Psoas muscle (tissue), 8 donors: ENCODE results near the gene ZNF613. TPM values are rescaled to one million over a fixed set of nuclear protein-coding genes. Genes with fewer than 3 reads are reported as not detected.
"Not testable (repeated sequence)": the region's sequence is repeated elsewhere in the genome, so short reads cannot be mapped to it uniquely, and the experiment has no call there.

ENCODE experiments used
- ATAC-seq, 4 donors: fragments of 200-7000 bp; cut with Tn5 transposase; one replicate each; pipeline ENCODE4 v1.9.1; 2020; ENCODE audit warnings: moderate library complexity in 3 of 4, mild to moderate bottlenecking in 2 of 4
- DNase-seq, 2 donors: peaks; one replicate each; pipeline ENCODE4 v3.0.0-alpha.2; 2020
- H3K27ac ChIP-seq: fragments of 200-600 bp; one replicate; pipeline ENCODE4 v1.8.0; 2022
- H3K27me3 ChIP-seq, 3 donors: fragments of 200-600 bp in 1 of 3; one replicate each; pipeline versions ENCODE4 v1.6.1 to v1.8.0; 2013 to 2022; ENCODE audit warnings: low read length in 2 of 3, mild to moderate bottlenecking in 2 of 3, moderate library complexity in 1 of 3; ENCODE audit not compliant: insufficient read depth in 3 of 3
- H3K36me3 ChIP-seq, 2 donors: fragments of 200-600 bp in 1 of 2; one replicate each; pipeline versions ENCODE4 v1.6.1 to v1.8.0; 2013 to 2022; ENCODE audit warnings: low read depth in 1 of 2, mild to moderate bottlenecking in 1 of 2, moderate library complexity in 1 of 2; ENCODE audit not compliant: insufficient read depth in 1 of 2
- H3K4me1 ChIP-seq: fragments of 200-600 bp; one replicate; pipeline ENCODE4 v1.8.0; 2022
- H3K4me3 ChIP-seq: fragments of 200-600 bp; one replicate; pipeline ENCODE4 v1.8.0; 2022; ENCODE audit warnings: mild to moderate bottlenecking
- H3K9me3 ChIP-seq: fragments of 200-600 bp; one replicate; pipeline ENCODE4 v1.8.0; 2022
- CTCF ChIP-seq: fragments of 200-600 bp; IDR thresholded peaks from one replicate; pipeline ENCODE4 v1.8.0; 2022; ENCODE audit warnings: antibody characterized with exemption
- WGBS, 3 donors: extraction: QIAGEN DNeasy Blood & Tissue Kit; methylation state at CpG; one replicate each; pipeline versions ENCODE4 v1.1.6 to v1.1.7; 2013; 5-methylcytosine and 5-hydroxymethylcytosine counted together
- intact Hi-C, 2 donors: fragments of 100-400 bp; cut with DNase I; formaldehyde crosslinking; loops; one replicate each; pipeline versions ENCODE4 v1.11.0 to v1.14.2; 2022
- polyA plus RNA-seq, 3 donors: library from polyadenylated mRNA; stranded (reverse); fragments of 200-250 nt; gene quantifications; one replicate each; pipeline ENCODE4 v1.2.3, GENCODE V29; 2013
- total RNA-seq, 4 donors: library from RNA; stranded (reverse); fragmentation: NEBNext Ultra II Directional in 2 of 4; extraction: Animal tissue kit (Norgen Biotek cat#: 25700) in 2 of 4; gene quantifications; one replicate each; pipeline versions ENCODE4 v1.2.1 to v1.2.4, GENCODE V29; 2021 to 2023
- donor health status: healthy with polysubstance abuse.
- donor health status: DM: no; HTN: no; CAD: no; lungs with moderate emphysema.
- donor health status: Bipolar disorder and iron deficiency.
- donor health status: healthy.
- donor health status: DM: yes; HTN: yes; CAD: no.
- donor health status: DM: no; HTN: no; CAD: no.
- donor health status: DM: no; HTN: no; CAD: no.
- donor health status: DM: yes; HTN: yes; CAD: no.

The ZNF613 gene
- total and polyA plus RNA-seq, 7 donors: 1.7 to 4.5 (median 2.3) TPM

GRCh38 chr19:51971624-51972023 is 44.4 kb downstream of the ZNF613 start:
- no peak for ATAC-seq
- no peak for DNase-seq
- H3K4me3 ChIP-seq: no peak overlapping the region

GRCh38 chr19:51975787-51976186 is 48.5 kb downstream of the ZNF613 start:
- intact Hi-C loops, DNase-seq, H3K27me3 ChIP-seq, H3K4me3 ChIP-seq, H3K4me1 ChIP-seq, H3K27ac ChIP-seq, ATAC-seq: not testable (repeated sequence)
- peaks cover 35 to 49% of the 10 kb centered on the region in 2 donors for H3K36me3 ChIP-seq
- WGBS, 3 donors: 97 to 98% (median 97%) methylated on average over 14 to 17 of the region's 17 CpGs
- H3K9me3 ChIP-seq: peaks cover 92% of the 10 kb centered on the region

More at GRCh38 chr19:51971624-51972023, 44.4 kb downstream of the ZNF613 start:
- Histone ChIP-seq H3K9me3 (peaks cover 96% of the 10 kb centered on the region), H3K27me3 (no peaks in the 10 kb centered on the region), H3K36me3 (peaks cover 51 to 71% of the 10 kb centered on the region in 2 donors), H3K4me1 (no peaks in the 10 kb centered on the region), H3K27ac (no peak overlapping the region)
- TF ChIP-seq CTCF: no peak
- 98 to 99% (median 99%) methylated on average over 4 of the region's 4 CpGs for WGBS, 3 donors
- intact Hi-C loops: no loop called here

- Histone ChIP-seq H3K27me3 (no peaks in the 10 kb centered on the region), H3K36me3 (peaks cover 25 to 39% of the 10 kb centered on the region in 2 donors), H3K27ac (no peak overlapping the region), H3K4me1 (no peaks in the 10 kb centered on the region), H3K9me3 (peaks cover 83% of the 10 kb centered on the region), H3K4me3 (no peak overlapping the region)
- intact Hi-C loops: no loop called here
- ATAC-seq (no peak), DNase-seq (no peak)
- WGBS, 3 donors: 93 to 96% (median 95%) methylated on average over 3 of the region's 3 CpGs
- TF ChIP-seq CTCF: no peak
Measured at GRCh38 chr19:51976852-51977251, 49.6 kb downstream of the ZNF613 start.

GRCh38 chr19:51977346-51977745 is 50.1 kb downstream of the ZNF613 start:
- intact Hi-C loops: no loop called here
- Histone ChIP-seq H3K4me3 (no peak overlapping the region), H3K9me3 (peaks cover 78% of the 10 kb centered on the region), H3K27ac (no peak overlapping the region), H3K36me3 (peaks cover 22 to 34% of the 10 kb centered on the region in 2 donors), H3K27me3 (no peaks in the 10 kb centered on the region), H3K4me1 (no peaks in the 10 kb centered on the region)
- ATAC-seq (no peak), DNase-seq (no peak)
- 80 to 89% (median 89%) methylated on average over 7 of the region's 7 CpGs for WGBS, 3 donors
- TF ChIP-seq CTCF: no peak

- H3K9me3 ChIP-seq: peaks cover 65% of the 10 kb centered on the region
- no peak for TF ChIP-seq CTCF
- H3K4me3 ChIP-seq: no peak overlapping the region
- 97 to 99% (median 98%) methylated on average over 4 of the region's 4 CpGs for WGBS, 3 donors
- H3K27ac ChIP-seq: no peak overlapping the region
- peaks cover 15 to 18% of the 10 kb centered on the region in 2 donors for H3K36me3 ChIP-seq
- no peak for ATAC-seq
- no peaks in the 10 kb centered on the region for H3K27me3 ChIP-seq
- DNase-seq: no peak
- H3K4me1 ChIP-seq: no peaks in the 10 kb centered on the region
- intact Hi-C loops: no loop called here
Measured at GRCh38 chr19:51978882-51979281, 51.6 kb downstream of the ZNF613 start.
